Choroid plexus epithelial cell (primary cell): ENCODE data around the gene BIRC5.
"Not testable (repeated sequence)": the region's sequence is repeated elsewhere in the genome, so short reads cannot be mapped to it uniquely, and the experiment has no call there.

ENCODE experiments used
- DNase-seq: peaks from one replicate; pipeline ENCODE4 v3.0.0-alpha.2; 2010; ENCODE audit warnings: low read depth
- H3K4me3 ChIP-seq: 2 replicates; pipeline ENCODE4 v1.5.1; 2011; ENCODE audit warnings: low read depth, mild to moderate bottlenecking, control low read depth, low read length, moderate library complexity
- TF ChIP-seq, protein P1 (sequence below): conservative IDR thresholded peaks from 2 replicates; pipeline ENCODE4 v1.5.1; 2011; ENCODE audit warnings: low read depth, mild to moderate bottlenecking, control low read depth, inconsistent platforms, low read length, moderate library complexity

The BIRC5 gene

DNA sequence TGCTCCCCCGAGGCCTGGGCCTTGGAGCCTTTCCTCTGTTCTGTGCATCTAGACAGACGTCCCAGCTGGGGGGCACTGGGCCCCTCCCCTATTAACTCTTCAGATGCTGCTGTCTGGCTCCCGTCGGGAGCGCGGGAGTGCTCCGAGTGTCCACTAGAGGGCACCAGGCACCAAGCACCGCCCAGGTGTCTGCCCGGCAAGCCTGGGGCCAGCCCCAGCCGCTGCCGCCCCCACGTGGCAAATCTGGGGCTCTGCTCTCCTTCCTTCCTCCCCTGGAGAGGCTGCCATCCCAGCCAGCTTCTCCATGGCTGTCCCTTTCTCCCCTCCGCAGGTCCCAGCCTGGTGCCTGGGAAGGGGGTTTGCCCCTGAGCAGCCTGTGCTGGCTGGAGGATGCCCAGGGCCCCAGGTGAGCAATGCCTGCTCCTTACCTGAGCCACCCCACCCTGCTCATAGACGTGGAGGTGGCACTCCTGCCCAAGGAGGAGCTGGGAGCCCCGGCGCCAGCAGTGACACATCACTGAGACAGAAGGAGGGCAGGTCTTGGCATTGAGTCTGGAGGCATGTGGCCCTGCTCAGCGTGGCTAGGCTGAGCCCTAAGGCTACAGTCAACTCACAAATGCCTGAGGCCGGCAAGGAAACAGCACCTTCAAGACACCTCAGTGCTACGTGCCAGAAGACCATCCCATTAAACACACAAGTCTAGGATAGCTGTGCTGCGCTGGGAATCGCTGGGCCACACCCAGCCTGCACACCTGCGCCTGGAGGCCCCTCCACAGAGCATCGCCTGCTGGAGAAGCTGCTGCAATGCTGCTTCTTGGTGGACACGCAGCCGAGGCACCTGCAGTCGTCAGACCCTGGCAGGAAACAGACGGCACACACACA, 37.1 kb downstream of the BIRC5 start:
- TF ChIP-seq, protein P1, sequence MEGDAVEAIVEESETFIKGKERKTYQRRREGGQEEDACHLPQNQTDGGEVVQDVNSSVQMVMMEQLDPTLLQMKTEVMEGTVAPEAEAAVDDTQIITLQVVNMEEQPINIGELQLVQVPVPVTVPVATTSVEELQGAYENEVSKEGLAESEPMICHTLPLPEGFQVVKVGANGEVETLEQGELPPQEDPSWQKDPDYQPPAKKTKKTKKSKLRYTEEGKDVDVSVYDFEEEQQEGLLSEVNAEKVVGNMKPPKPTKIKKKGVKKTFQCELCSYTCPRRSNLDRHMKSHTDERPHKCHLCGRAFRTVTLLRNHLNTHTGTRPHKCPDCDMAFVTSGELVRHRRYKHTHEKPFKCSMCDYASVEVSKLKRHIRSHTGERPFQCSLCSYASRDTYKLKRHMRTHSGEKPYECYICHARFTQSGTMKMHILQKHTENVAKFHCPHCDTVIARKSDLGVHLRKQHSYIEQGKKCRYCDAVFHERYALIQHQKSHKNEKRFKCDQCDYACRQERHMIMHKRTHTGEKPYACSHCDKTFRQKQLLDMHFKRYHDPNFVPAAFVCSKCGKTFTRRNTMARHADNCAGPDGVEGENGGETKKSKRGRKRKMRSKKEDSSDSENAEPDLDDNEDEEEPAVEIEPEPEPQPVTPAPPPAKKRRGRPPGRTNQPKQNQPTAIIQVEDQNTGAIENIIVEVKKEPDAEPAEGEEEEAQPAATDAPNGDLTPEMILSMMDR: peak; percentile 98
- peak; percentile 91 for DNase-seq
- peak overlapping the region; percentile 33 for H3K4me3 ChIP-seq

DNA sequence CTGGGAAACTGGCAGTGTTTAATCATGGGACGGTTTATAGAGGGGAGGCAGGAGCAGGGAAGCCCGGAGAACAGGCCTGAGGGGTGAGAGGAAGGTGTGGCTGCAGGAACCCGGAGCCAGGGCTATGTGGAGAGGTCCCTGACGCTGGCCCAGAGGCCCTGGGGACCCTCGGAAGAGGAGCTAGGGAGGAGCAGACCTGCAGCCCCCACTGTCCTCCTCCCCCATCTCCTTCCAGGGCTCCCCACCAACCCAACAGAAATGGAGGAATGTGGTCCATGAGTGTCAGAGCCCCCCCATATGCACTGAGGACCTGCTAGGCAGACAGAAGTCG, 37.7 kb downstream of the BIRC5 start:
- TF ChIP-seq, protein P1: no peak
- no peak overlapping the region for H3K4me3 ChIP-seq
- no peak for DNase-seq

DNA sequence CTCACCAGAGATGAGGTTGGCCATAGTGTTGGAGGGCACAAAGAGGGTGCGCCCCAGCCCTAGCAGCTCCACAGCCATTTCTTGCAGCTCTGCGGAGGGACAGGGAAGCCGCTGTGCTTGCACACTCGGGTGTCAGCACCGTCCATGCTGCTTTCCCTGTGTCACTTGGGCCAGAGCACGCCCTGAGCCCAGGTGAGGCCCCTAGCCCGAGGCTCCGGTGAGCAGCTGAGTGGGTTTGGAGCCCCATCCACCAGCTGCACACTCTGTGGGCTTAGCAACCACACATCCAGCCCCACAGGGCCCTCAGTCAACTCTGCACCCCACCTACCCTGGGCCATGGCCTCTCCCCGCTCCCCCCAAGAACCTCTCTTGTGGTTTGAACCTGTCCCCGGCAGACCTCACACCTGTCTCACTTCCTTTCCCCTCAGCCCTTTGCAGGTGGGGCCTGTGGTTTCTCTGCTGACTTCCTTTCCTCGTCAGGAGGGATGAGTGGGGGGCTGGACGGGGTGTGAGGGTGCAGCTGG, 38.1 kb downstream of the BIRC5 start:
- H3K4me3 ChIP-seq: no peak overlapping the region
- no peak for DNase-seq
- TF ChIP-seq, protein P1: no peak

DNA sequence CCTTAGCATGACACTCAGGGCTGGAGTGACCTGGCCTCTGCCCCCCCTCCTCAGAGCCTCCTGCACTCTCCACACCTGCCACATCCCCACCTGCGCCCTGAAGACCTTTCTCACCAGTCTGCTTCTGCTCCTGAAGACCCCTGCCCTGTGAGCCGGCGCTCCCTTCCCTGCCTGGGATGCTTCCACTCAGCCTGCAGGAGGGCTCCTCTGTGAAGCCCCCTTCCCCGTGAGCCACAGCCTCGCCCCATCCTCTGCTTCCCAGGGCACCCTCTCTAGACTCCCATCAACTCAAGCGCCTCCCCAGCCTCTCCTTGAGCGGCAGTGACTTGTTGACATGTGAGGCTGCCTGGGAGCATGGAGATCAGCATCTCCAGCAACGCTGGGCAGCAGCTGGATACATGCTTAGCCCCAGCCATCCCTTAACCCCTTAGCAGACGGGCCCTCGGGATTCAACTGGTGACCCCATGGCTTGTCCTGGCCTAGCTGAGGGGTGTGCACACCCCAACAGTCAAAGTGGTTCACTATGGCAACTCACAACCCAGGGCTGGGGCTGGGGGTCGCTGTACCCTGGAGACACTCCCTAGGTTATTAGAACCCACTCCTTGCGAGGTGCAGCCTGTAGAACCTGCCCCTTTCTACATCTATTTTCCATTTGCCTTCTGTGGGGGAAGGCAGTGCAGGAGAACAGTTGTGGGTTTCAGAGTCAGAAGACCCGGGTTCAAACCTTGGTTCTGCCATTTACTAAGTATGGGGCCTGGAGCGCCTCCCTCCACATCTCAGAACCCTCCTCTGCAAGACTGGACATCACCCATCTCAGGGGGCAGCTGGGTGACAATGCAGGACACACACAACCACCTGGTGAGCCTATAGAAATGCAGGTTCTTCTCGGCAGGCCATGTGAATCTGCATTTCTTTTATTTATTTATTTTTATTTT, 38.9 kb downstream of the BIRC5 start:
- no peak overlapping the region for H3K4me3 ChIP-seq
- TF ChIP-seq, protein P1: no peak
- no peak for DNase-seq

DNA sequence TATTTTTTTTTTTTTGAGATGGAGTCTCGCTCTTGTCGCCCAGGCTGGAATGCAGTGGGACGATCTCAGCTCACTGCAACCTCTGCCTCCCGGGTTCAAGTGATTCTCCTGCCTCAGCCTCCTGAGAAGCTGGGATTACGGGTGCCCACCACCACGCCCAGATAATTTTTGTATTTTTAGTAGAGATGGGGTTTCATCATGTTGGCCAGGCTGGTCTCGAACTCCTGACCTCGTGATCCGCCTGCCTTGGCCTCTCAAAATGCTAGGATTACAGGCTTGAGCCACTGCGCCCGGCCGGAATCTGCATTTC, 39.5 kb downstream of the BIRC5 start:
- peak overlapping the region; percentile 96 for H3K4me3 ChIP-seq

DNA sequence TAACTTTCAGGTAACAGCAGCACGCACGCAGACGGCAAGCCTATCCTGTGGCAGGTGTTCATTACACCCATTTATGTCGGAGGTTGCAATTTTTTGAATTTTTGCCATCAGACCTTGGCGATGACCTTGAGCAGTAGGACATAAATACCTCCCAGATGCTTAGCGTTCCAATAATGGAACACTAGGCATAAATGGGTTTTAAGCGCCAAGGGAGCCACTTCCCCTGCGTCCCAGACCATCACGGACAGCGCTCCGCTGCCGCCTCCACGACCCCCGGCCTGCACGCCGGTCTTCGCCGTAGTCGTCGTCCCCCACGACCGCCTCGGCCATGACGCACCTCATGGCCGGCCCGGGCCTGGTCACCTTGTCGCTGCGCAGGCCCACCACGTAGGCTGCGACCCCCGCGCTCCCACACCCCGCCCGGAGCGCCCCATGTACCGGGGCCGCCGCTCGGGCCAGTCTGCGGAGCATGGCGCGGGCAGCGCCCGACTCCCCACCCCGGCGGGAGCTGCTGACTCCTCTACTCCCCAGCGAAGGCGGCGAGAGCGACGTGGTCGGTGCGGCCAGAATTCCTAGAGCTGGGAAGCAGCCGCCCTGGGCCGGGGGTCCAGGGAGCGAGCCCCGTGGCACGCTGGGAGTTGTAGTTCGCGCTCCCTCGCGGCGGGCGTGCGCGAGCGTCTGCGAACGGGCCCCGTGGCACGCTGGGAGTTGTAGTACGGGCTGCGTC, 40.1 kb downstream of the BIRC5 start:
- TF ChIP-seq, protein P1: no peak
- peak; percentile 88 for DNase-seq
- H3K4me3 ChIP-seq: peak overlapping the region; percentile 96

More for the DNA sequence above, 39.5 kb downstream of the BIRC5 start:
- not testable (repeated sequence) for DNase-seq
